Panc1 (cell line): ENCODE results near the gene FTO.

Source experiments
- POLR2AphosphoS5 ChIP-seq: IDR thresholded peaks from 2 replicates; pipeline ENCODE4 v1.6.1; 2012; ENCODE audit warnings: mild to moderate bottlenecking, low read depth, low read length, moderate library complexity
- TF ChIP-seq, protein P1 (sequence below): fragments of 450-650 bp; IDR thresholded peaks from 2 replicates; pipeline ENCODE4 v1.5.1; 2017; ENCODE audit warnings: mild to moderate bottlenecking
- TF ChIP-seq, protein P2 (sequence below), 2 experiments: IDR thresholded peaks; 2 replicates each; pipeline ENCODE4 v1.6.1; 2011 to 2012; ENCODE audit warnings: low read depth in 2 of 2, control low read depth in 1 of 2, low read length in 1 of 2, mild to moderate bottlenecking in 1 of 2, moderate library complexity in 1 of 2; ENCODE audit not compliant: insufficient read depth in 1 of 2

DNA sequence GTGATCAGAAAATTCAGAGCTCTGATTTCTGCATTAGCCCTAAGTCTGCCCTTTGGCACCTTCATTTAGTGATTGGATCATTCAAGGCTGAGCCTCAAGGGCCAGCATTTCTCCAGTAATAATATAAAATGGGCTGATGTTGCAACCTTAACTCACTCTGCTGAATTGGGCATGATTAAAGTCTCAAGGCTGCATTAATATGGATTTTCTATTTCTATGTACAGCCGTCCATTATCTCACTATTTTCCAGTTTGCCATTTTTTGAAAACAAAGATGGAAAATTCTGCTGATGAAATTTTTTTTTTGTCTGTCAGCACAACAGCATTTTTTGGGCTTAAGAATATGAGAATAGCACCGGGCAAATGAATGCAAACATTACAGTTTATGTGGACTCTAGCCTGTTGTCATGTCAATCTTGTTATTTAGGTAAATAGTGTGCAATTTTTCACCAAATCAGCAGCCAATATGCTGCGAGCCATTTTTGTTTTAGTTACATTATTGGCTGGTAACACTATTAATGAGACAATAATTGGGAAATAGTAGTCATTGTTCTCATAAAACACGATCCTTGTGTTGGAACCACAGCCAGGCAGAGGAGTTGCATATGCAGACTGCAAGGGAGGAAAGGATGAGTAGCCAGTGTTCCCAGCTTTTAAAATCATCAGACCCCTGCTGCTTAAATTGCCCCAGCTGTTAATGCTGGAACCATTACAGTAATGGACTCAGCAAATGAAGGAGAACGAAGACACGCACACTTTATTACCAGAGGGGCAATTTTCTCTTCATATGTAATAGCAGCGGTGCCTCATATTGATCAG is 10.5 kb downstream of the FTO start:
- TF ChIP-seq, protein P1, sequence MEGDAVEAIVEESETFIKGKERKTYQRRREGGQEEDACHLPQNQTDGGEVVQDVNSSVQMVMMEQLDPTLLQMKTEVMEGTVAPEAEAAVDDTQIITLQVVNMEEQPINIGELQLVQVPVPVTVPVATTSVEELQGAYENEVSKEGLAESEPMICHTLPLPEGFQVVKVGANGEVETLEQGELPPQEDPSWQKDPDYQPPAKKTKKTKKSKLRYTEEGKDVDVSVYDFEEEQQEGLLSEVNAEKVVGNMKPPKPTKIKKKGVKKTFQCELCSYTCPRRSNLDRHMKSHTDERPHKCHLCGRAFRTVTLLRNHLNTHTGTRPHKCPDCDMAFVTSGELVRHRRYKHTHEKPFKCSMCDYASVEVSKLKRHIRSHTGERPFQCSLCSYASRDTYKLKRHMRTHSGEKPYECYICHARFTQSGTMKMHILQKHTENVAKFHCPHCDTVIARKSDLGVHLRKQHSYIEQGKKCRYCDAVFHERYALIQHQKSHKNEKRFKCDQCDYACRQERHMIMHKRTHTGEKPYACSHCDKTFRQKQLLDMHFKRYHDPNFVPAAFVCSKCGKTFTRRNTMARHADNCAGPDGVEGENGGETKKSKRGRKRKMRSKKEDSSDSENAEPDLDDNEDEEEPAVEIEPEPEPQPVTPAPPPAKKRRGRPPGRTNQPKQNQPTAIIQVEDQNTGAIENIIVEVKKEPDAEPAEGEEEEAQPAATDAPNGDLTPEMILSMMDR: no peak
- TF ChIP-seq, protein P2, sequence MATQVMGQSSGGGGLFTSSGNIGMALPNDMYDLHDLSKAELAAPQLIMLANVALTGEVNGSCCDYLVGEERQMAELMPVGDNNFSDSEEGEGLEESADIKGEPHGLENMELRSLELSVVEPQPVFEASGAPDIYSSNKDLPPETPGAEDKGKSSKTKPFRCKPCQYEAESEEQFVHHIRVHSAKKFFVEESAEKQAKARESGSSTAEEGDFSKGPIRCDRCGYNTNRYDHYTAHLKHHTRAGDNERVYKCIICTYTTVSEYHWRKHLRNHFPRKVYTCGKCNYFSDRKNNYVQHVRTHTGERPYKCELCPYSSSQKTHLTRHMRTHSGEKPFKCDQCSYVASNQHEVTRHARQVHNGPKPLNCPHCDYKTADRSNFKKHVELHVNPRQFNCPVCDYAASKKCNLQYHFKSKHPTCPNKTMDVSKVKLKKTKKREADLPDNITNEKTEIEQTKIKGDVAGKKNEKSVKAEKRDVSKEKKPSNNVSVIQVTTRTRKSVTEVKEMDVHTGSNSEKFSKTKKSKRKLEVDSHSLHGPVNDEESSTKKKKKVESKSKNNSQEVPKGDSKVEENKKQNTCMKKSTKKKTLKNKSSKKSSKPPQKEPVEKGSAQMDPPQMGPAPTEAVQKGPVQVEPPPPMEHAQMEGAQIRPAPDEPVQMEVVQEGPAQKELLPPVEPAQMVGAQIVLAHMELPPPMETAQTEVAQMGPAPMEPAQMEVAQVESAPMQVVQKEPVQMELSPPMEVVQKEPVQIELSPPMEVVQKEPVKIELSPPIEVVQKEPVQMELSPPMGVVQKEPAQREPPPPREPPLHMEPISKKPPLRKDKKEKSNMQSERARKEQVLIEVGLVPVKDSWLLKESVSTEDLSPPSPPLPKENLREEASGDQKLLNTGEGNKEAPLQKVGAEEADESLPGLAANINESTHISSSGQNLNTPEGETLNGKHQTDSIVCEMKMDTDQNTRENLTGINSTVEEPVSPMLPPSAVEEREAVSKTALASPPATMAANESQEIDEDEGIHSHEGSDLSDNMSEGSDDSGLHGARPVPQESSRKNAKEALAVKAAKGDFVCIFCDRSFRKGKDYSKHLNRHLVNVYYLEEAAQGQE (IDR thresholded peaks at IDR 0.05; ENCODE audit: insufficient read depth in 1 of 2, low read depth in 2 of 2, low read length in 1 of 2): no peak
- TF ChIP-seq POLR2AphosphoS5: no peak
